H9 (cell line): ENCODE measurements around the gene TNS2. TPM values are rescaled to one million over a fixed set of nuclear protein-coding genes. Genes with fewer than 3 reads are reported as not detected.

Experiments used
- DNase-seq: peaks from one replicate; pipeline ENCODE4 v3.0.0-alpha.2; 2017
- H2AFZ ChIP-seq: one replicate; pipeline ENCODE4 v1.6.1; 2013; ENCODE audit warnings: mild to moderate bottlenecking, low read length, control low read depth, moderate library complexity
- H2AK5ac ChIP-seq: 2 replicates; pipeline ENCODE4 v1.6.1; 2013; ENCODE audit warnings: low read length, control low read depth, mixed read lengths; ENCODE audit not compliant: insufficient read length
- H2BK120ac ChIP-seq: one replicate; pipeline ENCODE4 v1.6.1; 2013; ENCODE audit warnings: low read depth, mild to moderate bottlenecking, low read length, control low read depth, inconsistent platforms; ENCODE audit not compliant: poor library complexity, severe bottlenecking
- H2BK12ac ChIP-seq: 2 replicates; pipeline ENCODE4 v1.6.1; 2013; ENCODE audit warnings: low read length, control low read depth, mixed read lengths, low read depth; ENCODE audit not compliant: insufficient read length
- H2BK15ac ChIP-seq: 2 replicates; pipeline ENCODE4 v1.6.1; 2013; ENCODE audit warnings: low read depth, low read length, control low read depth
- H2BK20ac ChIP-seq: one replicate; pipeline ENCODE4 v1.6.1; 2013; ENCODE audit warnings: low read depth, mild to moderate bottlenecking, low read length, control low read depth, inconsistent platforms; ENCODE audit not compliant: poor library complexity, severe bottlenecking
- H2BK5ac ChIP-seq: 2 replicates; pipeline ENCODE4 v1.6.1; 2013; ENCODE audit warnings: low read length, control low read depth, mixed read lengths; ENCODE audit not compliant: insufficient read length
- H3K14ac ChIP-seq: 2 replicates; pipeline ENCODE4 v1.6.1; 2013; ENCODE audit warnings: low read length, control low read depth; ENCODE audit not compliant: insufficient read depth
- H3K18ac ChIP-seq: 2 replicates; pipeline ENCODE4 v1.6.1; 2013; ENCODE audit warnings: low read depth, mild to moderate bottlenecking, mixed read lengths, low read length, control low read depth; ENCODE audit not compliant: insufficient read length
- H3K23ac ChIP-seq: 2 replicates; pipeline ENCODE4 v1.6.1; 2013; ENCODE audit warnings: low read length, control low read depth, mixed read lengths, low read depth; ENCODE audit not compliant: insufficient read length
- H3K23me2 ChIP-seq: 2 replicates; pipeline ENCODE4 v1.6.1; 2013; ENCODE audit warnings: low read depth, mild to moderate bottlenecking, mixed read lengths, low read length, control low read depth; ENCODE audit not compliant: insufficient read length, poor library complexity, severe bottlenecking
- H3K27ac ChIP-seq: 2 replicates; pipeline ENCODE4 v1.5.1; 2013; ENCODE audit warnings: low read length, control low read depth, mixed read lengths, low read depth; ENCODE audit not compliant: insufficient read length
- H3K27me3 ChIP-seq: 2 replicates; pipeline ENCODE4 v1.6.1; 2013; ENCODE audit warnings: low read length, control low read depth, inconsistent platforms; ENCODE audit not compliant: insufficient read depth
- H3K4ac ChIP-seq: 2 replicates; pipeline ENCODE4 v1.6.1; 2013; ENCODE audit warnings: low read depth, mild to moderate bottlenecking, control low read depth, inconsistent platforms, low read length, moderate library complexity
- H3K4me1 ChIP-seq: 2 replicates; pipeline ENCODE4 v1.6.1; 2013; ENCODE audit warnings: low read length, control low read depth, inconsistent platforms; ENCODE audit not compliant: insufficient read depth
- H3K4me2 ChIP-seq: 2 replicates; pipeline ENCODE4 v1.6.1; 2013; ENCODE audit warnings: low read length, control low read depth, mixed read lengths; ENCODE audit not compliant: insufficient read length, insufficient read depth
- H3K56ac ChIP-seq: 2 replicates; pipeline ENCODE4 v1.6.1; 2013; ENCODE audit warnings: low read depth, mild to moderate bottlenecking, mixed read lengths, low read length, control low read depth; ENCODE audit not compliant: insufficient read length
- H3K79me1 ChIP-seq: 2 replicates; pipeline ENCODE4 v1.6.1; 2013; ENCODE audit warnings: low read depth, mild to moderate bottlenecking, moderate library complexity, low read length, control low read depth, inconsistent platforms; ENCODE audit not compliant: insufficient read depth, poor library complexity, severe bottlenecking
- H3K79me2 ChIP-seq: 2 replicates; pipeline ENCODE4 v1.6.1; 2013; ENCODE audit warnings: low read length, control low read depth, inconsistent platforms; ENCODE audit not compliant: insufficient read depth
- H3K9ac ChIP-seq: 2 replicates; pipeline ENCODE4 v1.6.1; 2013; ENCODE audit warnings: low read length, control low read depth, mixed read lengths; ENCODE audit not compliant: insufficient read length; ENCODE audit errors: extremely low read depth
- H3K9me3 ChIP-seq: one replicate; pipeline ENCODE4 v1.6.1; 2013; ENCODE audit warnings: low read depth, low read length, inconsistent platforms; ENCODE audit not compliant: control insufficient read depth
- H3T11ph ChIP-seq: one replicate; pipeline ENCODE4 v1.6.1; 2013; ENCODE audit warnings: mild to moderate bottlenecking, low read length, control low read depth, inconsistent platforms
- H4K20me1 ChIP-seq: one replicate; pipeline ENCODE4 v1.6.1; 2013; ENCODE audit not compliant: control insufficient read depth, insufficient read length, insufficient read depth
- H4K5ac ChIP-seq: 2 replicates; pipeline ENCODE4 v1.6.1; 2013; ENCODE audit warnings: low read depth, mild to moderate bottlenecking, mixed read lengths, low read length, control low read depth; ENCODE audit not compliant: insufficient read length
- H4K8ac ChIP-seq: replicated peaks from 2 replicates; pipeline ENCODE4 v1.6.1; 2013; ENCODE audit warnings: low read length, control low read depth, mixed read lengths, low read depth; ENCODE audit not compliant: insufficient read length
- H4K91ac ChIP-seq: 2 replicates; pipeline ENCODE4 v1.6.1; 2013; ENCODE audit warnings: low read depth, mild to moderate bottlenecking, moderate library complexity, mixed read lengths, low read length, control low read depth; ENCODE audit not compliant: insufficient read length
- H3K27ac Mint-ChIP-seq, 3 experiments: 2 replicates in 2 of 3; 3 replicates in 1 of 3; pipeline ENCODE4 v1.8.0; 2020 to 2021; ENCODE audit warnings: mixed read lengths in 3 of 3, mild to moderate bottlenecking in 1 of 3, moderate library complexity in 1 of 3
- H3K27me3 Mint-ChIP-seq: 2 replicates; pipeline ENCODE4 v1.8.0; 2021; ENCODE audit warnings: low read depth, mild to moderate bottlenecking, moderate library complexity, mixed read lengths
- H3K36me3 Mint-ChIP-seq, 3 experiments: 2 replicates in 2 of 3; 3 replicates in 1 of 3; pipeline ENCODE4 v1.8.0; 2020 to 2021; ENCODE audit warnings: low read depth in 3 of 3, mixed read lengths in 3 of 3; ENCODE audit not compliant: insufficient read depth in 1 of 3
- H3K4me1 Mint-ChIP-seq, 2 experiments: 2 replicates each; pipeline ENCODE4 v1.8.0; 2020; ENCODE audit warnings: mixed read lengths in 2 of 2
- H3K4me3 Mint-ChIP-seq, 2 experiments: 2 replicates in 1 of 2; 3 replicates in 1 of 2; pipeline ENCODE4 v1.8.0; 2020 to 2021; ENCODE audit warnings: mild to moderate bottlenecking in 2 of 2, mixed read lengths in 2 of 2, moderate library complexity in 1 of 2
- H3K9me3 Mint-ChIP-seq, 2 experiments: 2 replicates in 1 of 2; 3 replicates in 1 of 2; pipeline ENCODE4 v1.8.0; 2020; ENCODE audit warnings: mild to moderate bottlenecking in 2 of 2, mixed read lengths in 2 of 2, moderate library complexity in 1 of 2
- WGBS: extraction: QIAGEN DNeasy Blood & Tissue Kit; methylation state at CpG from one replicate; pipeline ENCODE4 v1.1.7; 2013; ENCODE audit warnings: missing lambda C conversion rate, low lambda C conversion rate, mixed read lengths; ENCODE audit not compliant: insufficient read length; ENCODE audit errors: extremely low coverage; 5-methylcytosine and 5-hydroxymethylcytosine counted together
- total RNA-seq: library from RNA; stranded (reverse); gene quantifications from 2 replicates; pipeline ENCODE4 v1.2.1, GENCODE V29; 2021
- TF ChIP-seq, protein P1 (sequence below): fragments of 200-600 bp; sonication (generic); conservative IDR thresholded peaks from 3 replicates; pipeline ENCODE4 v1.8.0; 2021; ENCODE audit warnings: antibody characterized with exemption, mild to moderate bottlenecking

The TNS2 gene
- total RNA-seq, 1 experiment from 2014 or later = 4.5 TPM

GRCh38 chr12:53060064-53060720 is 10.3 kb downstream of the TNS2 start:
- Histone ChIP-seq H3K79me2 (no peaks in the 10 kb centered on the region), H4K91ac (no peak overlapping the region), H3K27me3 (peaks cover 2% of the 10 kb centered on the region; the same call in 1 of the 2 replicates), H4K8ac (no peak overlapping the region), H2AK5ac (no peak overlapping the region), H2BK120ac (no peak overlapping the region), H2AFZ (no peak overlapping the region), H3K23me2 (no peaks in the 10 kb centered on the region), H3K23ac (no peak overlapping the region), H3K18ac (no peak overlapping the region), H3K14ac (no peak overlapping the region), H3K9me3 (no peaks in the 10 kb centered on the region), H3K27ac (no peak overlapping the region), H3K9ac (no peak overlapping the region), H4K5ac (no peak overlapping the region), H2BK20ac (no peak overlapping the region), H3K79me1 (no peaks in the 10 kb centered on the region), H4K20me1 (no peaks in the 10 kb centered on the region), H3K4me1 (no peaks in the 10 kb centered on the region), H3K4me2 (no peak overlapping the region), H3K56ac (no peak overlapping the region), H2BK15ac (no peak overlapping the region), H2BK5ac (no peak overlapping the region), H3T11ph (no peak overlapping the region), H3K4ac (no peak overlapping the region), H2BK12ac (no peak overlapping the region)
- peaks cover 6 to 8% of the 10 kb centered on the region in 2 experiments for H3K4me1 Mint-ChIP-seq
- peaks cover 0 to 7% (median 2%) of the 10 kb centered on the region in 3 experiments; a peak in 2 of 7 replicates for H3K36me3 Mint-ChIP-seq
- H3K27me3 Mint-ChIP-seq = peaks cover 52% of the 10 kb centered on the region
- TF ChIP-seq, protein P1, sequence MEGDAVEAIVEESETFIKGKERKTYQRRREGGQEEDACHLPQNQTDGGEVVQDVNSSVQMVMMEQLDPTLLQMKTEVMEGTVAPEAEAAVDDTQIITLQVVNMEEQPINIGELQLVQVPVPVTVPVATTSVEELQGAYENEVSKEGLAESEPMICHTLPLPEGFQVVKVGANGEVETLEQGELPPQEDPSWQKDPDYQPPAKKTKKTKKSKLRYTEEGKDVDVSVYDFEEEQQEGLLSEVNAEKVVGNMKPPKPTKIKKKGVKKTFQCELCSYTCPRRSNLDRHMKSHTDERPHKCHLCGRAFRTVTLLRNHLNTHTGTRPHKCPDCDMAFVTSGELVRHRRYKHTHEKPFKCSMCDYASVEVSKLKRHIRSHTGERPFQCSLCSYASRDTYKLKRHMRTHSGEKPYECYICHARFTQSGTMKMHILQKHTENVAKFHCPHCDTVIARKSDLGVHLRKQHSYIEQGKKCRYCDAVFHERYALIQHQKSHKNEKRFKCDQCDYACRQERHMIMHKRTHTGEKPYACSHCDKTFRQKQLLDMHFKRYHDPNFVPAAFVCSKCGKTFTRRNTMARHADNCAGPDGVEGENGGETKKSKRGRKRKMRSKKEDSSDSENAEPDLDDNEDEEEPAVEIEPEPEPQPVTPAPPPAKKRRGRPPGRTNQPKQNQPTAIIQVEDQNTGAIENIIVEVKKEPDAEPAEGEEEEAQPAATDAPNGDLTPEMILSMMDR = no peak
- H3K27ac Mint-ChIP-seq = no peak overlapping the region
- no peaks in the 10 kb centered on the region for H3K9me3 Mint-ChIP-seq
- no CpG with 5 or more reads among the region's 17 CpGs for WGBS
- no peak for DNase-seq
- no peak overlapping the region for H3K4me3 Mint-ChIP-seq
